Stimulated activated CD4-positive, alpha-beta T cell treated with anti-CD3 and anti-CD28 coated beads, Interleukin-15, amount 100 ng/mL, for 1 hour (primary cell): ENCODE results near the gene RGS19.
"Not testable (repeated sequence)": the region's sequence is repeated elsewhere in the genome, so short reads cannot be mapped to it uniquely, and the experiment has no call there.

Experiments
- DNase-seq, 2 donors: peaks; one replicate each; pipeline ENCODE4 v3.0.0-alpha.2; 2020; ENCODE audit warnings: low read depth in 1 of 2, low spot score in 1 of 2

RGS19 gene, protein sequence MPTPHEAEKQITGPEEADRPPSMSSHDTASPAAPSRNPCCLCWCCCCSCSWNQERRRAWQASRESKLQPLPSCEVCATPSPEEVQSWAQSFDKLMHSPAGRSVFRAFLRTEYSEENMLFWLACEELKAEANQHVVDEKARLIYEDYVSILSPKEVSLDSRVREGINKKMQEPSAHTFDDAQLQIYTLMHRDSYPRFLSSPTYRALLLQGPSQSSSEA

DNA sequence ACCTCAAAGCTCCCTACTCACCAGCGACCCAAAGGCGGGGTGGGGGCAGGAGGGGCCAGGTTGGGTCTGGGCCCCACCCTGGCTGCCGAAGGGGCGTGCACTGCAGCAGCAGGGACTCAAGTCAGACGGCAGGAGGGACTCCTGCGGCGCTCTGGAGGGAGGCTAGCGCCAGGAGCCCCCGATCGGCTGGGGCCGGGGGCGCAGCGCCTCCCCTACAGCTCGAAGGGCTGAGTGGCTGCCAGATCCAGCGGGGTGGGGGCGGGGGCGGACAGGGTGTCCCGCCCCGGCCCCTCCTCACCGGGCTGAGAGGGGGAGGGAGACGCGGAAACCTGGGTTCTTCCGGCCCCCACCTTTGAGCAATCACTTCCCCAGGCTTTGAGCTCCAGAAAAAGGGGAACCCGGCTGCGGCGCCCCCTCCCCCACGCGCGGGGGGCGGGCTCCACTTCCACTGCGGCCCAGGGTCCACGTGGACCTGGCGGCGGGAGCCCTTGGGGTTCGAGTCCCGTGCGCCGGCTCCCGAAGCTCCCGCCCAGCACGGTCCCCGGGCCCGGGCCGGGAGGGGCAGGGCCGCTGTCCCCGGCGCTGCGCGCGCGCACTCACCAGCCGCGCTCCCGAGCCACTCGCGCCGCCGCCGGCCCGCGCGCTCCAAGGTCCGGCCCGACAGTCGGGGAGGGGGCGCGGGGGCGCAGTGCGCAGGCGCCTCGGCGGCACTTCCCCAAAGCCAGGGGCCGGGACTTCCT, at the start of gene RGS19:
Gene RGS19 (minus strand): TSS at position 246 of the 740 bp plus-strand sequence. CDS start 2,632 bp downstream, outside the sequence.
- DNase-seq: peak; percentile 40 to 54

DNA sequence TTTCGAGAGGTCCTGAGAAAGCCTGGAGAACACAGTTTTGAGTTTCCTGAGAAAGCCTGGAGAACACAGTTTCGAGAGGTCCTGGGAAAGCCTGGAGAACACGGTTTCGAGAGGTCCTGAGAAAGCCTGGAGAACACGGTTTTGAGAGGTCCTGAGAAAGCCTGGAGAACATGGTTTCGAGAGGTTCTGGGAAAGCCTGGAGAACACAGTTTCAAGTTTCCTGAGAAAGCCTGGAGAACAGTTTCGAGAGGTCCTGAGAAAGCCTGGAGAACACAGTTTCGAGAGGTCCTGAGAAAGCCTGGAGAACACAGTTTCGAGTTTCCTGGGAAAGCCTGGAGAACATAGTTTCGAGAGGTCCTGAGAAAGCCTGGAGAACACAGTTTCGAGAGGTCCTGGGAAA, 44.2 kb upstream of the RGS19 start:
- not testable (repeated sequence) for DNase-seq

DNA sequence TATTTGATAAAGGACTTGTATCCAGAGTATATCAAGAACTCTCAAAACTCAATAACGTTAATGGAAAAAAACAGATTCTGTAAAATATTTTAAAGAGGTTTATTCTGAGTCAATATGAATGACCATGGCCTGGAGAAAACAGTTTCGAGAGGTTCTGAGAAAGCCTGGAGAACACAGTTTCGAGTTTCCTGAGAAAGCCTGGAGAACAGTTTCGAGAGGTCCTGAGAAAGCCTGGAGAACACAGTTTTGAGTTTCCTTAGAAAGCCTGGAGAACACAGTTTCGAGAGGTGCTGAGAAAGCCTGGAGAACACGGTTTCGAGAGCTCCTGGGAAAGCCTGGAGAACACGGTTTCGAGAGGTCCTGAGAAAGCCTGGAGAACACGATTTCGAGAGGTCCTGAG, 43.6 kb upstream of the RGS19 start:
- DNase-seq: not testable (repeated sequence)

DNA sequence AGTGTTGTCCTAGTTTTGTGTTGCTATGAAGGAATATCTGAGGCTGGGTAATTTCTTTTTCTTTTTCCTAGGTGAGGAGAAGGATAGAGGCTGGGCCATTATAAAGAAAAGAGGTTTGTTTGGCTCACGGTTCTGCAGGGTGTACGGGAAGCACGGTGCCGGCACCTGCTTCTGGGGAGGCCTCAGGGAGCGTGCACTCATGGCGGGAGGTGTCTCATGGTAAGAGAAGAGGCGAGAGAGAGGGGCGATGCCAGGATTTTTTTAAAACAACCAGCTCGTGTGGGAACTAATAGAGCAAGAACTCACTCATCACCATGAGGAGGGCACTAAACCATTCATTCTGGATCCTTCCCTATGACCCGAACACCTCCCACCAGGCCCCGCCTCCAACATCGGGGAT, 42.3 kb upstream of the RGS19 start:
- no peak for DNase-seq

DNA sequence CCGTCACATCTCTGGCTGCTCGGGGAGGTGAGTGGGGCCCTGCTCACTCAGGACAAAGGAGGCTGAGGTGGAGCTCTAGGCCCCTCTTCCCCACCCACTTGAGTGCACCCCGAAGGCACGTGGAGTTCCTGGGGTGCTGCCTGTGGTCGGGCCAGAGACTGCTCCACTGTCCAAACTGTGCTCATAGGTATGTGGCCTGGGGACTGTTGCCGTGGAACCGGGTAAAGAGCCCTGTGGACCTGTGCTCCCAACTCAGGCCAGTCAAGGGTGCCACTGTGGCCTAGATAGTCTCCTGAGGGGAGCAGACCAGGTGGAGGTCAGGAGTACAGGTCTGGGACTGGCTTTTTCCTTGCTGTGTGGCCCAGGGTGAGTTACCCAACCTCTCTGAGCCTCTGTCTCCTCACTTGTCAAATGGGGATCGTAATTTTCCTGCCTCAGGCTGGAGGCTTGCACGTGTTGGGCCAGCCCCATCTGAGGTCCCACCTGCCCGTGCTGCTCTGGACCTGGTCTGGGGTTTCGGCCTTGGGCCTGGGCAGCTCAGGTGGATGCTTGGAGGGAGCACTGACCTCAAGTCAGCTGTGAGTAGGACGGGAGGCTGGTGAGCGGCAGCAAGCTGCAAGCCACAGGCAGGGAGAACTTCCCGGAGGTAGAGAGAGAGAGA, 40.5 kb upstream of the RGS19 start:
- no peak for DNase-seq

DNA sequence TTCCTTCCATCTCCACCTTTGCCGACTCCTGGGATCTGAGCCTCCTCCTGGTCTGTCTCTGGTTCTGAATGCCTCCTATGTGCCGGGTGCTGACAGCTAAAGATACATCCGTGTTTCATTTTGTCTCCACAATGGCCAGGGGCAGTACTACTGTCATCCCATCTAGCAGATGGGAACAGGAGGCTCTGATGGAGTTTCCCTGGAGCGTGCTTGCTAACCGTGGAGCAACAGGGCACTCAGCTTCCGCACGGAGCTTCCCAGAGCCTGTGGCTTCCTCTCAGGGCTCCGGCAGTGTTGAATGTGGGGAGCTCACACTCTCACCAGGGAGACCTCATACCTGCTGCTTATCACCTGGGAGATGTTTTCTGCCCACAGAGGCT, 40.0 kb upstream of the RGS19 start:
- no peak for DNase-seq

DNA sequence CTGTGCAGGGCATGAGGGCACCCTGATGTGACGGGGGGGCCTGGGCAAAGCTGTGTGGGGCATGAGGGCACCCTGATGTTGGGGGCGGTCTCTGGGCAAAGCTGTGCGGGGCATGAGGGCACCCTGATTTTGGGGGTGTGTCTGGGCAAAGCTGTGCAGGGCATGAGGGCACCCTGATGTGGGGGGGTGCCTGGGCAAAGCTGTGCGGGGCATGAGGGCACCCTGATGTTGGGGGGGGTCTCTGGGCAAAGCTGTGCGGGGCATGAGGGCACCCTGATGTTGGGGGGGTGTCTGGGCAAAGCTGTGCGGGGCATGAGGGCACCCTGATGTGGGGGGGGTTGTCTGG, 38.1 kb upstream of the RGS19 start:
- DNase-seq: not testable (repeated sequence)

DNA sequence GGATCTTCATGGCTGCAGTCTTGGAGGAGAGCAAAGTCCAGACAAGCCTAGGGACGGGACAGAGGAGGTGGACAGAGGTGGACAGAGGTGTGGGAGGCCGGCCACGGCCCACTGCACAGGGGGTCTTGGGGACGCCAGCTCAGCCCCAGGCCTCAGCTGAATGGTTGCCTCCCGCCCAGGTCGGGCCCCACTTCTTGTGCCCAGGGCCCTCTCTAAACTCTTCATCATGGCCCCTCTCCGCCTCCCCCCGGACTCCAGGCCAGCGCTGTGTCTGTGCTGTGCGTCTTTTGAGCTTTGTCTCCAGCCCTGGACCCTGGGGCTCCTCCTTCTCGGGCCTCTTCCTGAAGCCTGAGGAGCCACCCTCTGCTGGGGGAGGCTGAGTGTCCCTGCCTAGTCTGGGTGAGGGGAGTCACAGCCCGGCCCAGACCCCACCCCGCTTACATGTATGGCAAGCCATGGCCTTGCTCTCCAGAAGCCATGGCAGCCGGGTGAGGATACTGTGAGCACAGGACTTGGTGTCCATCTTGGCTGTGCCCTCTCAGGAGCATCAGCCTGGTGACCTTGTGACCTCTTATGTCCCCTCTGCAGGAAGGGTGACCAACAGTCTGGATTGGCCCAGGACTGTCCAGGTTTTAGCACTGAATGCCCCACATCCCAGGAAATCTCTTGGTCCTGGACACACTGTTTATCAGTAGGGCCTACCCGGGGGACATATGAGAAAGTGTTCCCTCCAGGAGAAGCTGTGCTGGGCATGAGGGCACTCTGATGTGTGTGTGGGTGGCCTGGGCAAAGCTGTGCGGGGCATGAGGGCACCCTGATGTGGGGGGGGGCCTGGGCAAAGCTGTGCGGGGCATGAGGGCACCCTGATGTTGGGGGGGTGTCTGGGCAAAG, 37.5 kb upstream of the RGS19 start:
- no peak for DNase-seq

DNA sequence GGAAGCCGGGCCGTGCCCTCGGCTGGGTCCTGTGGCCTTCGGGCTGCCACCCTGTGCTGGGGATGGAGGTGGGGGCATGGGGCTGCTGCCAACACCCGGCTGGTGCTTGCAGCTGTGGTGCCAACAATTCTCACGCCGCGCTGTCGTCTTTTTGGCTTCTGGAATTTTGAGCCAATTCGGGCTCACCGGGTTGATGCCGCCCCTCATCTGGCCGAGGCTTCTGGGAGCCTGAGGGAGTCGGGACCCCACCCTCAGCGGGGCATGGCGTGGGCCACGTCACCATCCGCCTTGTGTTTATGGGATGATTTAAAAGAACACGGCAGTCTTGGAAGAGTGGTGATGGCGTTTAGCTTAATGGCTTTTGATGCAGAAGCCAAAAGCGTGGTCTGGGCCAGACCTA, 36.7 kb upstream of the RGS19 start:
- no peak for DNase-seq

DNA sequence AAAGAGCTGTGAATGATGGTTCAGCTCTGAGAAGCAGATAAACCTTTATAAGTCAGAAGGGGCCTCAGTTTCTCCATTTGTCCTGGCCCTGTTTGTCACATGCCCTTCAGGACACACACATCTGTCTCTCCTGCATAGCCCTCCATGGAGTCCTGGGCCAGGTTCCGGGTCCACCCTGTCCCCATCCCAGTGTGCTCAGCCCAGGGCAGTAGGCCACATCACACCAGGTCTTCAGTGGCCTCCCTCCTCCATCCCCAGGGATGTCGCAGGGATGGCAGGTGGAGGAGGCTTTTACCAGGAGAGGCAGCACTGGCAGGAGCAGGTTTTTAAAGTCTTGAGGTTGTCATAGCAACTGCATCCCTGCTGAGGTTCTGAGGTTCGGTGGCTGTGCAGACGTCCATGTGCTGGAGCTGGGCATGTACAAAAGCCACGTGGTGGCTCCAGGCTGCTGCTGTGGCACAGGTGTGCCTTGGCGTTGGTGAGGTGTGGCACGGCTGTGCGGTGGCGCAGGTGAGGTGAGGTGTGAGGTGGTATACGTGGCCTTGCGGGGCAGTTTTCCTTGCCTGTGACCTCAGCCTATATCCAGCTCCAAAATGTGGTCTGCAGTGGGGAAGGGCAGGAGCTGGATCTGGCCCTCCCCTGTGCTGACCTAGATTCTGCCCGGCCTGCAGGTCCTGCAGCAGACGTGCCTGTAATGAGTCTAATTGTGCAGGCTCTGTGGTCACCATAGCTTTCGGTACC, 36.0 kb upstream of the RGS19 start:
- no peak for DNase-seq

DNA sequence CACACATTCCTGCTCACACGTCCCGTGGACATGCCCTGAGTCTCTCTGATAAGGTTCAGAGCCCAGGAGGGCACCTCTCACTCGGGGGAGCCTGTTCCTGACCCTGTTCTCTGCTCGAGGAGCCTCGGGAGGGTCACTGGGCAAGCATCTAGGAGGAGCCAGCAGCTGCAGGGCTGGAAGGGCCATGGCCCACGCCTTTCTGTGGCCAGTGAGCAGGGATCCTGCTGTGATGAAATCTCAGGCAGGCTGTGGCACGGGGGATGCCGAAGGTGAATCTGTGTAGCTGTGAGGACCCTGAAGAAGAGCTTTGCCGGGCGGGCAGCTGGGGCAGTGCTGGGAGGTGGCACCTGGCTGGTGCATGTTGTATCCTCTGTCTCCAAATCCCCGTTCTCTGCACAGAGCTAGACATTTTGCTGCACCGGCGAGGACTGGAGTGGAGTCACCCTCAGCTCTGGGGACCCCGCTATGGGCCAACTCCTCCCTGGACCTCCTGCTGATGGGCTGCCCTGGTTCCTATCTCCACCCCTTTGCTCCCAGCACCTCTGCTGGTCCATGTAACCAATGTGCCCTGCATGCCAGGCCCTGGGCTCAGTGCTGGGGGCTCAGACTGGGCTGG, 35.1 kb upstream of the RGS19 start:
- no peak for DNase-seq

DNA sequence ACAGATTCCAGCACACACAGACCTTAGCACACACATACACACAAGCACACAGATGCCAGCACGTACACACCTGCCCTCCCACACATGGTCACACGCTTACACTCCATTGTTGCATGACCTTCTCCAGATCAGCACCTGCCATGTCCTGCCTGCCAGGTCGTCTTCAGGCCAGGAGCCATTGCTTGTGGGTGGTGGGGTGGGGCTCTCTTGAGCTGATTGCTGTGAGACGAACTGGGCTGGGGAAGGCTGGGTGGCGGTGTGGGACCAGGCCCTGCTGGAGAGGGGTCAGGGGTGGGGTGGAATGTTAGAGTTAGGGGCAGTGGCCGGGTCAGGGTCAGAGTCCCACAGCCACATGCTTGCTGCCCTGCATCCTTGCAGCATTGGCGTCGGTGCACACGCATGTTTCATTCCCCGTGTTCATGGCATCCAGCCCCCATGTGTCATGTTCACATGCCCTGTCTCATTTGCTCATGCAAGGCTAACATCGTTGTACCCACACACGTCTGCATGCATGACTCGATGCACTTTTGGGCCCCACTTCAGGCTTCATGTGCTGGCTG, 34.6 kb upstream of the RGS19 start:
- no peak for DNase-seq

DNA sequence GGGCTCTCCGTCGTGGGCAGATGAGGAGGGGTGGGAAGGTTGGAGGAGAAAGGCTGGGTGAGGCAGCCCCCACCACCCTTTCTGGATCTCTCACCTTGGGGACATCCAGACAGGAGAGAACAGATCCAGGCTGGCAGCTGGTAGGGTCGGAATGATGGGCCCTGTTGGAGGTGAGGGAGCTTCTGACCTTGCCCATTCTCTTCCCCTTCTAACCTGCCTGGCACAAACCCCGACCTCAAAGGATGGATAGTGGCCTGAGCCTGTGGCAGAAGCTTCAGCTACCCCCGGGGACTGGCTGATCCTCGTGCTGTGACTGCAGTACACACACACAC, 34.1 kb upstream of the RGS19 start:
- DNase-seq: no peak

DNA sequence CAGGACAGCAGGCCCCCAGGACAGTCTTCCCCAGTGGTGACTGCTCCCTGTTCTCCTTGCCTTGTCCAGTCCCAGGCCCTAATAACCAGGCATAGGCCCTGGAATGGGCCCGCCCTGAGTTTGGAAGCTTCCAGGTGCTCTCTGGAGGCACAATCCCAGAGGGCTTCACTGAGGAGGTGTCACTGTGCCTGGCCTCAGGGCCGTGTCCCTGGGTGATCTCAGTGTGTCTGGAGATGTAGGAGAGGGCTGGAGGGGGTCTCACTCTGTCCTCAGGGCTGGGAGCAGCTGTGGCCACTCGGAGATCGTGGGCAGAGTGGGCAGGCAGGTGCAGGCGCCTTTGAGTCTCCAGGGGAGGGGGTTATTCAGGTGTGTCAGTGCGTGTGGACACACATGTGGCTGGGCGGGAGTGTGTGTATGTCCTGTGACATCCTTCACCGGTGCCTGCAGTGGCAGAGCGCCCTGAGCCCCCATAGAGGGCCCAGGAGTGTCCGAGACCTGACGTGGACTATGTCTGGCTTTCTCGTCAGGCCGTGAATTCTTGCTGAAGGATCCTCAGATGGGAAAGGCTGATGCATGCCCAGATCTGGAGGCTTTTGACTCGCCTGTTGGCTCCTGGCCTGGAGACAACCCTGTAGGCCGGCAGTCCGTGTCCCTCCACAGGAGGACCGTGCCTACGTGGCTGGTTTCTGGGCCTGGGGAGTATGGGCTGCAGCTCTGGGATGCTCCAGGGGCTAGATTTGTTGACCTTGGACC, 33.5 kb upstream of the RGS19 start:
- DNase-seq: no peak

DNA sequence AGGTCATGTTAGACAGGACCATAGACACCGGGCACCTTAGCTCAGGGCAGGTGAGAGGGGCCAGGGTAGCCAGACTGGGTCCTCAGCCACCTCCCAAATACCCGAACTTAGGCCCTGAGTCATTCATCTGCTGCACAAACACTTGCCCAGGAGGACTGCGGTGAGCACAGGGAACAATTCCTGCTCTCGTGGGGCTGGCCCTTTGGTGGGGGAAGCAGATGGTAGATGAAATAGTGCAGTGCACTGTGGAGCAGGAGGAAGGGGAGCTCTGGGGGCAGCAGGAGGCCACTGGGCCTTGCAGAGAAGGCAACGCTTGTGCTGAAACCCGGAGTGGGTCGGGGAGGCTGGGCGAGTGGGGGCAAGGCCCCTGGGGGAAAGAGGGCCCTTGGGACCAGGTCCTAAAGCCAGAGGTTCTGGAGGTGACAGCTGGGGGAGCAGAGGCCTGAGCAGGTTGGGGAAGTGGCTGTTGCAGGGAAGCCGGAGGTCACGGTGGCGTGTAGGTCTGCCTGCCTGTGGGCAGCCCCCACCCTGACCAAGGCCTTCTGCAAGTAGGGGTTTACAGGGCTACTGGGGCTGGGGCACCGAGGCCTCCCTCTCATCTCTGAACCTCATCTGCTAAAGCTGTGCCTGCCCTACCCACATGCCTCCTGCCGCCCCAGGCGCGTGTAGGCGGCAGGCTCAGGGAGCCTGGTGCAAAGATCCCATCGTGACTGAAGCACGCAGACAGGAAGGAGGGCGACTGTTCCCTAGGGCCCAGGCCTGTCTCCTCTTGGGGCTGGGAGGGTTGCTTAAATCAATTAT, 32.7 kb upstream of the RGS19 start:
- no peak for DNase-seq

DNA sequence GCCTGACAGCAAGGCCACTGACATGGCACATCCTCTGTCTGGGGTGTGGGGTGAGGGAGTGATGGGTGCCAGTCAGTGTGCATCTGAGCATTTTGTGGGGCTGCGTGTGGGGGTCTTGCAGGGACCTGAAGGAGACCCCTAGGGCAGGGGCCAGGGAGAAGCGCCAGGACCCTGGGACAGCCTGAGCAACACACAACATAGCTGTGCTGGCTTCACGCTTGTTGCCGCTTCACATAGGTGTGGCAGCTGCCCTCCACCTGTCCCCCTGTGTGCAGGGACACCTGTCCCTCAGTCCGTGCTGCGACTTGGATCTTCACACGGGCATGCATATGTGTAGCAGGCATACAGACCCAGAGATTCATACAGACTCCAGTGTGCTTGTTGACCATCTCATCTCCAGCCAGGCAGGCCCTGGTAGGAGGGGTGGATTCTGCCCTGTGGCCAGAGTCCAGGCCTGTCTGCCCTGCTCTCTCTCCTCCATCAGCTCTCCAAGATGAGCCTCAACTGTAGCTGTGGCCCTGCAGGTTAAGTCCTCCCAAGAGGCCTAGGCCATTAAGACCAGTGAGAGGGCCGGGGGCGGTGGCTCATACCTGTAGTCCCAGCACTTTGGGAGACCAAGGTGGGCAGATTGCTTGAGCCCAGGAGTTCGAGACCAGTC, 31.2 kb upstream of the RGS19 start:
- DNase-seq: no peak

DNA sequence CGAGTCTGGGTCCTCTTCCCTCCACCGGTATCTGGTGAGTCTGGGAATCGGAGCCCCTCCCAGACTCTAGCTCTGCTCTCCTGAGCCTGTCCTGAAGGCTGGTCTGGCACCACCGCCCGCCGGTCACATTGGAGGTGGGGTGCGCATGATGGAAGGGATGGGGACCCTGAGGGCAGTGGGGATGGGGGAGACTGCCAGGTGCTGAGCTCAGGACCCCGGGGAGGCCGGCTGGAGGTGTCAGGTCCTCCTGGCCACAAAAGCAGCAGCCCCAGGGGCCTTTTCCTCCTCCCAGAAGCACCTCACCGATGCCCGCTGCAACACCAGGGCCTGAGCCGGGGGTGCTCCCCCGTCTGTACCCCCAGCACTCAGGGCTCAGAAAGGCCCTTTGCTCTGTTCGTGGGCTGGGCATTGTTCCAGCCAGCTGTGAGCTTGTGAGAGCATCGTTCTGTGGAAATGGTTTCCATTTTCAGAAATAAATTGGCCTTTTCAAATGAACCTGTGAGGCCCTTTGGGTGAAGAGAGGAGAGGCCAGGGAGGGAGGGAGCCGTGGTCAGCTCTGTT, 30.6 kb upstream of the RGS19 start:
- no peak for DNase-seq
